Measurements from ENCODE around the gene NUDT7.

The NUDT7 gene

GRCh38 chr16:77690416-77690815 lies 31.9 kb upstream of the NUDT7 start:
- TF ChIP-seq CTCF (IDR thresholded peaks at IDR 0.05; ENCODE audit: low read depth, low read length) = no peak
- in situ Hi-C loops (cut with HindIII; ENCODE audit: low sequenced_read_pairs) = no loop called here

GRCh38 chr16:77692612-77693011 lies 29.7 kb upstream of the NUDT7 start:
- H3K4me3 ChIP-seq (ENCODE audit: low read depth, low read length) = no peak overlapping the region
- in situ Hi-C loops (cut with HindIII; ENCODE audit: low sequenced_read_pairs) = no loop called here
- no peak for DNase-seq (ENCODE audit: low read depth, low spot score)
- TF ChIP-seq CTCF (IDR thresholded peaks at IDR 0.05; ENCODE audit: low read depth, low read length) = no peak

More at GRCh38 chr16:77690416-77690815, 31.9 kb upstream of the NUDT7 start:
- no peak overlapping the region for H3K4me3 ChIP-seq (ENCODE audit: low read depth, low read length)
- no peak for DNase-seq (ENCODE audit: low read depth, low spot score)

GRCh38 chr16:77696149-77696548 lies 26.2 kb upstream of the NUDT7 start:
- DNase-seq (ENCODE audit: low read depth, low spot score) = no peak
- in situ Hi-C loops (cut with HindIII; ENCODE audit: low sequenced_read_pairs) = no loop called here
- no peak for TF ChIP-seq CTCF (IDR thresholded peaks at IDR 0.05; ENCODE audit: low read depth, low read length)
- no peak overlapping the region for H3K4me3 ChIP-seq (ENCODE audit: low read depth, low read length)

- no peak for TF ChIP-seq CTCF (IDR thresholded peaks at IDR 0.05; ENCODE audit: low read depth, low read length)
- in situ Hi-C loops (cut with HindIII; ENCODE audit: low sequenced_read_pairs) = no loop called here
- no peak overlapping the region for H3K4me3 ChIP-seq (ENCODE audit: low read depth, low read length)
- no peak for DNase-seq (ENCODE audit: low read depth, low spot score)
These were observed 21.5 kb upstream of the NUDT7 start for GRCh38 chr16:77700846-77701245.

GRCh38 chr16:77705351-77705750 lies 17.0 kb upstream of the NUDT7 start:
- in situ Hi-C loops (cut with HindIII; ENCODE audit: low sequenced_read_pairs) = no loop called here
- TF ChIP-seq CTCF (IDR thresholded peaks at IDR 0.05; ENCODE audit: low read depth, low read length) = no peak
- DNase-seq (ENCODE audit: low read depth, low spot score) = no peak
- H3K4me3 ChIP-seq (ENCODE audit: low read depth, low read length) = no peak overlapping the region

GRCh38 chr16:77711179-77711578 lies 11.1 kb upstream of the NUDT7 start:
- no peak for TF ChIP-seq CTCF (IDR thresholded peaks at IDR 0.05; ENCODE audit: low read depth, low read length)
- in situ Hi-C loops (cut with HindIII; ENCODE audit: low sequenced_read_pairs) = no loop called here
- DNase-seq (ENCODE audit: low read depth, low spot score) = no peak
- H3K4me3 ChIP-seq (ENCODE audit: low read depth, low read length) = no peak overlapping the region

- no peak overlapping the region for H3K4me3 ChIP-seq (ENCODE audit: low read depth, low read length)
- no peak for TF ChIP-seq CTCF (IDR thresholded peaks at IDR 0.05; ENCODE audit: low read depth, low read length)
- peak; percentile 63 for DNase-seq (ENCODE audit: low read depth, low spot score)
- in situ Hi-C loops (cut with HindIII; ENCODE audit: low sequenced_read_pairs) = no loop called here
These were observed 10.5 kb upstream of the NUDT7 start for GRCh38 chr16:77711775-77712174.
